ENCODE results near the gene SDHD. TPM values are rescaled to one million over a fixed set of nuclear protein-coding genes. Genes with fewer than 3 reads are reported as not detected.

The SDHD gene
- total and polyA plus RNA-seq, 9 of the 15 experiments (the other 6 are each of a cell fraction or from before 2014, with no cell fraction given) = 150 to 1,225 (median 215) TPM

DNA sequence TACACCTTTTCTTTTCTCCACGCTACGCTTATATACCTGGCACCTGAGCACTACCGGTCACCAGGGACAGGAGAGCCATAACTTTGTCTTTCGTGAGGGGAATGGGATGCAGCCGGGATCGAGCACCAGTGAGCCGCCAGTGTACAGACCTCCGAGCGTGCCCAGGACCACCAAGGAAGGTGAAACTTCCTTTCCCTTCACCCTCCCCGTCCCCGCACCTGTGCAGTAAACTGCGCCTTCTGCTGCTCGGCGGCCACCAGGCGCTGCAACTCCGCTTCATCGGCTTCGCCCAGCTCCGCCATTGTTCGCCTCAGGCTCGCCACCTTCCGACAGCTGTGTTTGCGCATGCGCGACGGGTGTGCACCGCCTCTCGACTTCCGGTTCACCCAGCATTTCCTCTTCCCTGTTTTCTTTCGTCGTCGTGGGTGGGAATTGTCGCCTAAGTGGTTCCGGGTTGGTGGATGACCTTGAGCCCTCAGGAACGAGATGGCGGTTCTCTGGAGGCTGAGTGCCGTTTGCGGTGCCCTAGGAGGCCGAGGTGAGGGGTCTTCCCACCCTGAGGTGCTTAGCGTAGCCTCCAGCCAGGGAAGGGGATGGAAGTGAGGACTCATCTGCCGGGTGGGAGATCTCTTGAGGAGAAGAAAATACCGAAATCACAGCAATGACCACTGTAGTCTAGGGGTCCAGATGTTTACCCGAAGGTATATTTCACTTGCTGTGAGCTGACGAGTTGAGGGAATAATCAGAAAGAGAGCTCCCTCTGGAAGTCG, at the start of gene SDHD, which contains the start of gene TIMM8B (continued):
- TF ChIP-seq HNRNPL (IDR thresholded peaks at IDR 0.05; ENCODE audit: low read depth, low read length) (no peak), SIX5 (IDR thresholded peaks at IDR 0.05; ENCODE audit: borderline replicate concordance in 1 of 2, insufficient read depth in 1 of 2, low read depth in 1 of 2, low read length in 2 of 2) (peak; percentile 29; a peak in 1 of 4 replicates), ZNF507 (tag; conservative IDR thresholded peaks at IDR 0.05) (no peak), NFIX (CRISPR knock-in tag; IDR thresholded peaks at IDR 0.05; ENCODE audit: low read depth) (no peak), FOXK1 (CRISPR knock-in tag; IDR thresholded peaks at IDR 0.05; ENCODE audit: borderline replicate concordance) (peak; percentile 97), FOXP1 (CRISPR knock-in tag; IDR thresholded peaks at IDR 0.05) (no peak), DDX20 (tag; IDR thresholded peaks at IDR 0.05; ENCODE audit: low read depth) (no peak), HNRNPLL (IDR thresholded peaks at IDR 0.05; ENCODE audit: low read depth, low read length, poor library complexity, severe bottlenecking) (no peak), SRSF1 (IDR thresholded peaks at IDR 0.05; ENCODE audit: low read depth, low read length) (no peak), HLTF (IDR thresholded peaks at IDR 0.05) (no peak; the same call in 1 of the 2 replicates), PURB (CRISPR knock-in tag; IDR thresholded peaks at IDR 0.05; ENCODE audit: low read depth) (no peak), ZFX (CRISPR knock-in tag; IDR thresholded peaks at IDR 0.05) (peak; percentile 60; the same call in 1 of the 2 replicates), EHMT2 (IDR thresholded peaks at IDR 0.05) (peak; percentile 75; the same call in 1 of the 2 replicates), ILF3 (IDR thresholded peaks at IDR 0.05; ENCODE audit: borderline replicate concordance) (no peak), ZNF175 (CRISPR knock-in tag; IDR thresholded peaks at IDR 0.05; ENCODE audit: low read depth) (0 out of 2 replicates have a peak, but pooled peaks have one; percentile 14), ZNF24 (IDR thresholded peaks at IDR 0.05) (no peak; the same call in 1 of the 2 replicates), NFXL1 (CRISPR knock-in tag; IDR thresholded peaks at IDR 0.05) (no peak), RBBP5 (IDR thresholded peaks at IDR 0.05; ENCODE audit: borderline replicate concordance, insufficient read depth, low read length, poor library complexity, severe bottlenecking) (peak; percentile 90), FOXK2 (conservative IDR thresholded peaks at IDR 0.05 in 1 of 2, IDR thresholded peaks at IDR 0.05 in 1 of 2; ENCODE audit: low read depth in 2 of 2) (peak; percentile 98 to 100), L3MBTL2 (IDR thresholded peaks at IDR 0.05) (no peak)
- TF ChIP-seq, protein P1, sequence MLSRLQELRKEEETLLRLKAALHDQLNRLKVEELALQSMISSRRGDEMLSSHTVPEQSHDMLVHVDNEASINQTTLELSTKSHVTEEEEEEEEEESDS (CRISPR knock-in tag; IDR thresholded peaks at IDR 0.05) = no peak
- TF ChIP-seq, protein P2, sequence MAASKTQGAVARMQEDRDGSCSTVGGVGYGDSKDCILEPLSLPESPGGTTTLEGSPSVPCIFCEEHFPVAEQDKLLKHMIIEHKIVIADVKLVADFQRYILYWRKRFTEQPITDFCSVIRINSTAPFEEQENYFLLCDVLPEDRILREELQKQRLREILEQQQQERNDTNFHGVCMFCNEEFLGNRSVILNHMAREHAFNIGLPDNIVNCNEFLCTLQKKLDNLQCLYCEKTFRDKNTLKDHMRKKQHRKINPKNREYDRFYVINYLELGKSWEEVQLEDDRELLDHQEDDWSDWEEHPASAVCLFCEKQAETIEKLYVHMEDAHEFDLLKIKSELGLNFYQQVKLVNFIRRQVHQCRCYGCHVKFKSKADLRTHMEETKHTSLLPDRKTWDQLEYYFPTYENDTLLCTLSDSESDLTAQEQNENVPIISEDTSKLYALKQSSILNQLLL (CRISPR knock-in tag; IDR thresholded peaks at IDR 0.05; ENCODE audit: borderline replicate concordance) = no peak
- TF ChIP-seq, protein P3, sequence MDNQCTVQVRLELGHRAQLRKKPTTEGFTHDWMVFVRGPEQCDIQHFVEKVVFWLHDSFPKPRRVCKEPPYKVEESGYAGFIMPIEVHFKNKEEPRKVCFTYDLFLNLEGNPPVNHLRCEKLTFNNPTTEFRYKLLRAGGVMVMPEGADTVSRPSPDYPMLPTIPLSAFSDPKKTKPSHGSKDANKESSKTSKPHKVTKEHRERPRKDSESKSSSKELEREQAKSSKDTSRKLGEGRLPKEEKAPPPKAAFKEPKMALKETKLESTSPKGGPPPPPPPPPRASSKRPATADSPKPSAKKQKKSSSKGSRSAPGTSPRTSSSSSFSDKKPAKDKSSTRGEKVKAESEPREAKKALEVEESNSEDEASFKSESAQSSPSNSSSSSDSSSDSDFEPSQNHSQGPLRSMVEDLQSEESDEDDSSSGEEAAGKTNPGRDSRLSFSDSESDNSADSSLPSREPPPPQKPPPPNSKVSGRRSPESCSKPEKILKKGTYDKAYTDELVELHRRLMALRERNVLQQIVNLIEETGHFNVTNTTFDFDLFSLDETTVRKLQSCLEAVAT (IDR thresholded peaks at IDR 0.05) = peak in 1 of 2 experiments; percentile 88; a peak in 3 of 4 replicates
- TF ChIP-seq, protein P4, sequence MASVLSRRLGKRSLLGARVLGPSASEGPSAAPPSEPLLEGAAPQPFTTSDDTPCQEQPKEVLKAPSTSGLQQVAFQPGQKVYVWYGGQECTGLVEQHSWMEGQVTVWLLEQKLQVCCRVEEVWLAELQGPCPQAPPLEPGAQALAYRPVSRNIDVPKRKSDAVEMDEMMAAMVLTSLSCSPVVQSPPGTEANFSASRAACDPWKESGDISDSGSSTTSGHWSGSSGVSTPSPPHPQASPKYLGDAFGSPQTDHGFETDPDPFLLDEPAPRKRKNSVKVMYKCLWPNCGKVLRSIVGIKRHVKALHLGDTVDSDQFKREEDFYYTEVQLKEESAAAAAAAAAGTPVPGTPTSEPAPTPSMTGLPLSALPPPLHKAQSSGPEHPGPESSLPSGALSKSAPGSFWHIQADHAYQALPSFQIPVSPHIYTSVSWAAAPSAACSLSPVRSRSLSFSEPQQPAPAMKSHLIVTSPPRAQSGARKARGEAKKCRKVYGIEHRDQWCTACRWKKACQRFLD (CRISPR knock-in tag; IDR thresholded peaks at IDR 0.05) = no peak

Measured in K562 (cell line).